Stimulated activated naive CD8-positive, alpha-beta T cell treated with anti-CD3 and anti-CD28 coated beads, Interleukin-15, Interleukin-2, amounts not matched to agents 100 ng/mL and 50 ng/mL, for 24 hours (primary cell): Measurements from ENCODE around the gene ALK.

Experiments
- H3K27ac Mint-ChIP-seq: one replicate; pipeline ENCODE4 v1.8.0; 2021; ENCODE audit warnings: mild to moderate bottlenecking, mixed read lengths
- H3K27me3 Mint-ChIP-seq: one replicate; pipeline ENCODE4 v1.8.0; 2021; ENCODE audit warnings: mixed read lengths
- H3K36me3 Mint-ChIP-seq: one replicate; pipeline ENCODE4 v1.8.0; 2021; ENCODE audit warnings: low read depth, mixed read lengths
- H3K4me1 Mint-ChIP-seq: one replicate; pipeline ENCODE4 v1.8.0; 2021; ENCODE audit warnings: low read depth, mixed read lengths
- H3K4me3 Mint-ChIP-seq: one replicate; pipeline ENCODE4 v1.8.0; 2021; ENCODE audit warnings: mild to moderate bottlenecking, mixed read lengths
- H3K9me3 Mint-ChIP-seq: one replicate; pipeline ENCODE4 v1.8.0; 2021; ENCODE audit warnings: mixed read lengths

ALK gene

DNA sequence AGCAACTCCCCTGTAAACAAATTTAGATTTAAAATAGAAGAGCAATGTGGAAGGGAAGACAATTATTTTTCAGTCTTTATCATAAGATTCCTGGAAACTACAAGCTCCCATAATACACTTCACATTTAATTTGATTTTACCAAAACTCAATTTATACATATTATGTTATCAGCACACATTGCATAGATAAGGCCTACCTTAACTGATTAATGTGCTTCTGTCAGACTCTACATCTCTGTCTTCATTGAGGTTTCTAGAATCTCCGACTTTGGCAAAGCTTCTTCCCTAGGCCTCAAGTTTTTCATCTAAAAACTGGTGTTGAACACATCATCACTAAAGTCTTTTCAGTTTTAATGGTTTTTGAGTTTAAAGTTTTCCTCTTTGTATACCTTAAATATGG, 440.1 kb downstream of the ALK start:
- H3K27me3 Mint-ChIP-seq = peaks cover 24% of the 10 kb centered on the region
- no peaks in the 10 kb centered on the region for H3K36me3 Mint-ChIP-seq
- no peak overlapping the region for H3K27ac Mint-ChIP-seq
- no peaks in the 10 kb centered on the region for H3K4me1 Mint-ChIP-seq
- no peak overlapping the region for H3K4me3 Mint-ChIP-seq
- no peaks in the 10 kb centered on the region for H3K9me3 Mint-ChIP-seq

- no peaks in the 10 kb centered on the region for H3K9me3 Mint-ChIP-seq
- H3K36me3 Mint-ChIP-seq = no peaks in the 10 kb centered on the region
- H3K27me3 Mint-ChIP-seq = peaks cover 20% of the 10 kb centered on the region
- H3K4me3 Mint-ChIP-seq = no peak overlapping the region
- H3K27ac Mint-ChIP-seq = no peak overlapping the region
- no peaks in the 10 kb centered on the region for H3K4me1 Mint-ChIP-seq
These were observed 441.0 kb downstream of the ALK start for GRCh38 chr2:29480426-29480825.

DNA sequence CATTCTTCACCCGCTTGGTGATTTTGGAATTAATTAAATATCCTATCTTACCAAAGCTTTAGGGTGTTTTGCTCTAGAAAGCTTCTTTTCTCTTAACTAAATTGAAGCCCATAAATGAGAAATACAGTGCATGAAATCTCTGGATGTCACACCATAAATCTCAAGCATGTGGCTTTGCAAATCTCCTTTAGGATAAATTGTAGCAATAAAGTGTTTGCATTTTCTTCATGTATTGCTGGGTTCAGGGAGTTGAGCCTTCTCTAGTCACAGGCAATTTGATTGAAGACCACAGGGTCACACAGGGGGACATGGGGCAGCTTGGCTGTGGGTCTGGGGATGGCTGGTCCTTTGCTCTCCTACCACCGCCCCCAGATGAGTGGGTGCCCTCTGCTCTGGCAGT, 442.0 kb downstream of the ALK start:
- no peaks in the 10 kb centered on the region for H3K36me3 Mint-ChIP-seq
- no peak overlapping the region for H3K4me3 Mint-ChIP-seq
- H3K27ac Mint-ChIP-seq = no peak overlapping the region
- H3K9me3 Mint-ChIP-seq = no peaks in the 10 kb centered on the region
- no peaks in the 10 kb centered on the region for H3K4me1 Mint-ChIP-seq
- peaks cover 22% of the 10 kb centered on the region for H3K27me3 Mint-ChIP-seq

GRCh38 chr2:29478641-29479040, 442.7 kb downstream of the ALK start:
- Mint-ChIP-seq H3K4me3 (no peak overlapping the region), H3K4me1 (no peaks in the 10 kb centered on the region), H3K36me3 (no peaks in the 10 kb centered on the region), H3K27ac (no peak overlapping the region), H3K27me3 (peaks cover 22% of the 10 kb centered on the region), H3K9me3 (no peaks in the 10 kb centered on the region)

DNA sequence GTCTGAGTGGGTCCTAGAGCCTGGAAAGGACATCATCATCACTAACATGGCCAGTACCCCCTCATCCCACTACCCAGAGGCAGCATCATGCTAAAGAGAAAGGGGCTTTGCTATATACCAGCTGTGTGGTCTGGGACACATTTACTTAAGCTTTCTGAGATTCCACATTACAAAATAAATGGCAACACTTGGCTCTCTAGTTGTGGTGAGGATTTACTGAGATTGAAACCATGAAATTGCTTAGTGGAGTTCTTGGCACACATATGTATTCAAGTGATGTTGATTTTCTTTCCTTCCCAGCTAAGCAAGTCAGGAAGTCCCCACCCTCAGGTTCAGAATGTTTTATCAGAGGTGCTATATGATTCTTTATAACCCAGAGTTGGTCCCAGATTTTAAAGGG, 444.2 kb downstream of the ALK start:
- no peak overlapping the region for H3K4me3 Mint-ChIP-seq

GRCh38 chr2:29475499-29475898, 445.9 kb downstream of the ALK start:
- no peak overlapping the region for H3K27ac Mint-ChIP-seq
- no peaks in the 10 kb centered on the region for H3K4me1 Mint-ChIP-seq
- peaks cover 8% of the 10 kb centered on the region for H3K9me3 Mint-ChIP-seq
- peaks cover 12% of the 10 kb centered on the region for H3K27me3 Mint-ChIP-seq
- no peak overlapping the region for H3K4me3 Mint-ChIP-seq
- H3K36me3 Mint-ChIP-seq = no peaks in the 10 kb centered on the region

More for the DNA sequence above, 444.2 kb downstream of the ALK start:
- no peak overlapping the region for H3K27ac Mint-ChIP-seq
- no peaks in the 10 kb centered on the region for H3K36me3 Mint-ChIP-seq
- peaks cover 16% of the 10 kb centered on the region for H3K27me3 Mint-ChIP-seq
- no peaks in the 10 kb centered on the region for H3K4me1 Mint-ChIP-seq
- H3K9me3 Mint-ChIP-seq = peaks cover 6% of the 10 kb centered on the region

DNA sequence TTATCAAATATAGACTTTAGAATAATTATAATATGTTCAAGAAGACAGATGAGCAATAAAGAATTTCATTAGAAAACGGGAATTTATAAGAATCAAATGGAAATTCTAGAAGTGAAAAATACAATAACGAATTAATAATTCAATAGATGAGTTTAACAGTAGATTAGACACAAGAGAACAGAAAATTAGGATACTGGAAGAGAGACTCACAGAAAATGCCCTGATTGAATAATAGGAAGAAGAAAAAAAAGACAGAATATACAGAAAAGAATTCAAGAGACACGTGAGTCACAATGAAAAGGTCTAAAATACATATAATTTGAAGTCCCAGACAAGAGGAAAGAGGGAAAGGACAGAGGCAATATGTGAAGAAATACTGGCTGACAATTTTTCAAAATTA, 451.4 kb downstream of the ALK start:
- Mint-ChIP-seq H3K27ac (no peak overlapping the region), H3K9me3 (peaks cover 26% of the 10 kb centered on the region), H3K4me1 (no peaks in the 10 kb centered on the region), H3K27me3 (peaks cover 3% of the 10 kb centered on the region), H3K4me3 (no peak overlapping the region), H3K36me3 (no peaks in the 10 kb centered on the region)

GRCh38 chr2:29469516-29469915, 451.9 kb downstream of the ALK start:
- Mint-ChIP-seq H3K4me1 (no peaks in the 10 kb centered on the region), H3K27ac (no peak overlapping the region), H3K27me3 (peaks cover 3% of the 10 kb centered on the region), H3K36me3 (no peaks in the 10 kb centered on the region), H3K9me3 (peaks cover 26% of the 10 kb centered on the region), H3K4me3 (no peak overlapping the region)

DNA sequence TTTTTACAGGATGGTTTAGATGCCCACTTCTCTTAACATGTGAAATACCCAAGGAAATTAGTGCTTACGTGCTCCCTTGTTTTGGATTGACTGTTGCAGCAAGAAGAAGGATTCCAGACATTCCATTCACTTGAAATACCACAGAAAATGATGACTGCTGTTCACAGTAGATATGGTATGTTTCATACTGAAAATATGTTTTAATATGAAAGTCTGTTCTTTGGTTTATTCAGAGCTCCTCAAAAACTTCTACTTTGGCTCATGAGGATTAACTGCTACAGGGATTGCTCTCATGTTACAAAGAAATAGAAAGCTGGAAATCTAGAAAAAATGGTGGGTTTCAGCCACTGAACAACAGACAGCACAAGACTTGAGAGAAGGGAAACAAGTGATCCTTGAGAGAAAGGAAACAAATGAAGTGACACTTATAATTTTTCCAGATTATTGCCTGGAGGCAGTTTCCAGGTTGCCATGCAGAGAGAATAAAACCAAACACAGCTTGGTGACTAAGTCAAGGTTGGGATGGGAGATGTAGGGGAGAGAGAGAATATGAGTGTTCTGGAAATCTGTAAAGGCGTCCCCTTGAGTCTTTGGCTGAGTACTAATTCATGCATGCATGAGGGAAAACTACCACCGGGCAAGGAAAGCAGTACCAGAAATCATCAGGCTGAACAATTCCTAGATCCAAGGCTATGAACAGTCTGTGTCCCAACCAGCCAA, 458.0 kb downstream of the ALK start:
- Mint-ChIP-seq H3K9me3 (no peaks in the 10 kb centered on the region), H3K4me1 (no peaks in the 10 kb centered on the region), H3K27ac (no peak overlapping the region)

GRCh38 chr2:29462293-29462692, 459.1 kb downstream of the ALK start:
- Mint-ChIP-seq H3K27me3 (peaks cover 5% of the 10 kb centered on the region), H3K4me3 (no peak overlapping the region)

More for the DNA sequence above, 458.0 kb downstream of the ALK start:
- Mint-ChIP-seq H3K27me3 (peaks cover 5% of the 10 kb centered on the region), H3K36me3 (no peaks in the 10 kb centered on the region), H3K4me3 (no peak overlapping the region)

DNA sequence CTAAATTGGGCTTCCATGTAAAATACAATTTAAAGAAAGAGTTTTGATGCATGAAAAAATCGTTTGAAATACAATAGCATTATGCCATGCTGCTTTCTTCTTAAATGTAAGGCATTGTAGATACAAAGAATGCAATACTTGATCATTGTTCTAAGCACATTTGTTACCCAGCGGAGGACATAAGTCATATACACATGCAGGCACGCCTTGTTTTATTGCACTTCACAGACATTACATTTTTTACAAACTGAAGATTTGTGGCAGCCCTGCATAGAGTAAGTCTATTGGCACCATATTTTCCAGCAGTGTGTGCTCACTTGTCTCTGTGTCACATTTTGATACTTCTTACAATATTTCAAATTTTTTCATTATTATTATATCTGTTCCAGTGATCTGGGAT, 461.2 kb downstream of the ALK start:
- Mint-ChIP-seq H3K36me3 (no peaks in the 10 kb centered on the region), H3K4me1 (no peaks in the 10 kb centered on the region), H3K27me3 (peaks cover 13% of the 10 kb centered on the region), H3K9me3 (no peaks in the 10 kb centered on the region), H3K4me3 (no peak overlapping the region), H3K27ac (no peak overlapping the region)

More at GRCh38 chr2:29462293-29462692, 459.1 kb downstream of the ALK start:
- H3K9me3 Mint-ChIP-seq = no peaks in the 10 kb centered on the region
- no peaks in the 10 kb centered on the region for H3K4me1 Mint-ChIP-seq
- H3K36me3 Mint-ChIP-seq = no peaks in the 10 kb centered on the region
- no peak overlapping the region for H3K27ac Mint-ChIP-seq

DNA sequence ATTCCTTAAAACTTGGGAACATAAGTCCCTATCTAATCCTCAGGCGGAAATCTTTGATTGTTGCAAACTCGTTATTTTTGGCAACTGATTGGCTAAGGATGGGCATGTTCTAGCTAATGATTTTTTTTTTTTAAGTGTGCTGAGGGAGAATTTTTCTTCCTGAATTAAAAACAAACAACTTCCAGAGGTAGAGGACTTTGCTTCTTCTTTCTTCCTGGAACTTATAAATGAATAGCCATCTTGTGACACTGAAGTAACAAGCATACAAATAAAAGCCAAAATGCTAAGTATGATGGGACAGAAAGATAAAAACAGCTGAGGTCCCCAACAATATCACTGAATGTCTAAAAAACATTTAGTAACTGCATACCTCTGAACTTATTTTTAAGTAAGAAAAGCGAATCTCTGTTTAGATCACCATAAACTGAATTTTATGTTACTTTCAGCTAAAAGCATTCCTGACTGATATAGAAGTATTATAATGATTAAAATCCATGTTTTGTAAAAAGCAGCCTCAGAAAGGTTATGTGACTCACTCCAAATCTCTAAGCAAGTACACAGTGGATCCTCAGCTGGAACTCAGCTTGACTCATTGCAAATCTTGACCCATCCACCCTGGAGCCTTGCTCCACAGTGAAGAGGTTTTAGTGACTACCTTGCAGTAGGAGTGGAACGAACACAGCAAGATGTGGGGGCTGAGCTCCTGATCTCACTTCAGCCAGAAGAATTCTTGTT, 461.8 kb downstream of the ALK start:
- H3K27ac Mint-ChIP-seq = no peak overlapping the region
- H3K4me1 Mint-ChIP-seq = no peaks in the 10 kb centered on the region
- H3K4me3 Mint-ChIP-seq = no peak overlapping the region
- H3K27me3 Mint-ChIP-seq = peaks cover 13% of the 10 kb centered on the region
- H3K36me3 Mint-ChIP-seq = no peaks in the 10 kb centered on the region
- no peaks in the 10 kb centered on the region for H3K9me3 Mint-ChIP-seq

DNA sequence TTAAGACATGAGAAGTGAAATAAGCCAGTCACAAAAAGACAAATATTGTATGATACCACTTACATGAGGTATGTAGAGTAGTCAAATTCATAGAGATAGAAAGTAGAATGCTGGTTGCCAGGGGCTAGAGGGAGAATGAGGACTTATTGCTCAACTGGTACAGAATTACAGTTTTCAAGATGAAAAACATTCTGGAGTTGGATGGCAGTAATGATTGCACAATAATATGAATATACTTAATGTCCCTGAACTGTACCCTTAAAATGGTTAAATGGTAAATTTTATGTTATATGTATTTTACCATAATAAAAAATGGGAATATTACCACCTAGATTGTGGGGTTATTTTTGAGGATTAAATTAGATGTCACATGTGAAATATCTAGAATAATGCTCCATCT, 465.0 kb downstream of the ALK start:
- H3K4me1 Mint-ChIP-seq = no peaks in the 10 kb centered on the region
- no peak overlapping the region for H3K27ac Mint-ChIP-seq
- peaks cover 12% of the 10 kb centered on the region for H3K27me3 Mint-ChIP-seq
- no peaks in the 10 kb centered on the region for H3K9me3 Mint-ChIP-seq
- H3K4me3 Mint-ChIP-seq = no peak overlapping the region
- no peaks in the 10 kb centered on the region for H3K36me3 Mint-ChIP-seq

GRCh38 chr2:29455200-29455860, 466.1 kb downstream of the ALK start:
- Mint-ChIP-seq H3K27ac (no peak overlapping the region), H3K27me3 (peaks cover 12% of the 10 kb centered on the region), H3K4me1 (no peaks in the 10 kb centered on the region), H3K36me3 (no peaks in the 10 kb centered on the region), H3K4me3 (no peak overlapping the region), H3K9me3 (no peaks in the 10 kb centered on the region)

DNA sequence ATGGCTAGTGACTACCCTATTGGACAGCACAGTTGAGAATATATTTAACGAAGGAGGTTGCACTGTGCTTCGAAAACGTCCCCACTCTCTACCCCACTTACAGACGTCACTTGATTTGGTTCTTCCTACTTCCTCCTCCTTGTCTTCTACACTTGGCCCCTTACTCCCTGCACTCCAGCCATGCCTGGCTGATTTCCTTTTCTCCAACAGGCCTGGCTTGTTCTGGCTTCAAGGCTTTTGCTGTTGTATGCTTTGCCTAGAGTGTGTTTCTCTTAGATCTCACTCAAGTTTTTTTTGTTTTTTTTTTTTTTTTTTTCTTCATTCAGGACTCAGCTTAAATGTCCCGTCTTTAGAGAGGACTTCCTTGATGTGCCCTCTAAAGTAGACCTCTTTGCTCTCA, 469.4 kb downstream of the ALK start:
- no peak overlapping the region for H3K27ac Mint-ChIP-seq
- peaks cover 12% of the 10 kb centered on the region for H3K27me3 Mint-ChIP-seq
- no peaks in the 10 kb centered on the region for H3K36me3 Mint-ChIP-seq
- no peak overlapping the region for H3K4me3 Mint-ChIP-seq
- H3K4me1 Mint-ChIP-seq = no peaks in the 10 kb centered on the region
- H3K9me3 Mint-ChIP-seq = no peaks in the 10 kb centered on the region
